ENCODE results near the gene LRRC59. TPM values are rescaled to one million over a fixed set of nuclear protein-coding genes. Genes with fewer than 3 reads are reported as not detected.

LRRC59 gene
- total RNA-seq, 1 experiment from 2014 or later: 177 TPM

GRCh38 chr17:50381260-50381815, 16.0 kb downstream of the LRRC59 start:
- POLR2A ChIA-PET (ENCODE audit: low non-redundant PET): no interaction called here
- Histone ChIP-seq H3K4me3 (ENCODE audit: low read depth, low read length, poor library complexity, severe bottlenecking) (no peak overlapping the region), H3K4me1 (ENCODE audit: insufficient read depth, low read length, poor library complexity, severe bottlenecking) (no peaks in the 10 kb centered on the region), H3K27me3 (replicated peaks; ENCODE audit: insufficient read depth, low read depth, low read length, poor library complexity) (no peaks in the 10 kb centered on the region), H3K27ac (ENCODE audit: low read depth, low read length, poor library complexity, severe bottlenecking) (no peak overlapping the region), H3K36me3 (ENCODE audit: insufficient read depth, low read length, poor library complexity, severe bottlenecking) (peaks cover 71% of the 10 kb centered on the region), H3K9me3 (ENCODE audit: low read depth, low read length, poor library complexity, severe bottlenecking) (no peaks in the 10 kb centered on the region)
- intact Hi-C loops (cut with micrococcal nuclease; ENCODE audit: unreplicated experiment): no loop called here
- TSS peak; percentile 62 for BruUV-seq (replicated peaks)
- CTCF ChIA-PET: no interaction called here
- TF ChIP-seq CTCF (conservative IDR thresholded peaks at IDR 0.05; ENCODE audit: low read depth, low read length) (no peak), EZH2 (IDR thresholded peaks at IDR 0.05; ENCODE audit: borderline replicate concordance, low read depth, low read length, poor library complexity, severe bottlenecking) (no peak)
- no peak for DNase-seq (ENCODE audit: low spot score)

- Histone ChIP-seq H3K36me3 (ENCODE audit: insufficient read depth, low read length, poor library complexity, severe bottlenecking) (peaks cover 66% of the 10 kb centered on the region), H3K4me1 (ENCODE audit: insufficient read depth, low read length, poor library complexity, severe bottlenecking) (no peaks in the 10 kb centered on the region)
- no peak for DNase-seq (ENCODE audit: low spot score)
Observed at GRCh38 chr17:50380369-50381259, 16.7 kb downstream of the LRRC59 start.

More at GRCh38 chr17:50380369-50381259, 16.7 kb downstream of the LRRC59 start:
- H3K27me3 ChIP-seq (replicated peaks; ENCODE audit: insufficient read depth, low read depth, low read length, poor library complexity): no peaks in the 10 kb centered on the region
- H3K27ac ChIP-seq (ENCODE audit: low read depth, low read length, poor library complexity, severe bottlenecking): no peak overlapping the region
- TF ChIP-seq EZH2 (IDR thresholded peaks at IDR 0.05; ENCODE audit: borderline replicate concordance, low read depth, low read length, poor library complexity, severe bottlenecking) (no peak), CTCF (conservative IDR thresholded peaks at IDR 0.05; ENCODE audit: low read depth, low read length) (0 out of 2 replicates have a peak, but pooled peaks have one; percentile 21)
- POLR2A ChIA-PET (ENCODE audit: low non-redundant PET): no interaction called here
- no peak overlapping the region for H3K4me3 ChIP-seq (ENCODE audit: low read depth, low read length, poor library complexity, severe bottlenecking)
- no peaks in the 10 kb centered on the region for H3K9me3 ChIP-seq (ENCODE audit: low read depth, low read length, poor library complexity, severe bottlenecking)
- CTCF ChIA-PET: no interaction called here
- intact Hi-C loops (cut with micrococcal nuclease; ENCODE audit: unreplicated experiment): no loop called here
- no TSS peak for BruUV-seq (replicated peaks)

Data from A673 (cell line).